Endothelial cell of umbilical vein (primary cell): ENCODE results near the gene KLHL25. TPM values are rescaled to one million over a fixed set of nuclear protein-coding genes. Genes with fewer than 3 reads are reported as not detected.

ENCODE experiments used
- BruUV-seq: library from RNA; stranded (reverse); fragments of 400-500 nt; replicated peaks from 2 replicates; lab custom pipeline; 2021; lab: Mats Ljungman, UMichigan
- CTCF ChIA-PET: fragments of 300-600, 350-600 bp; sonication (Branson Sonifier 250); formaldehyde crosslinking; loops from one replicate; lab custom pipeline; 2021; ENCODE audit warnings: antibody characterized with exemption, inconsistent platforms; lab: Charles Lee
- POLR2A ChIA-PET: fragments of 300-600, 350-600 bp; sonication (Branson Sonifier 250); formaldehyde crosslinking; loops from one replicate; lab custom pipeline; 2021; ENCODE audit warnings: antibody characterized with exemption, inconsistent platforms; lab: Charles Lee
- DNase-seq: peaks from one replicate; pipeline ENCODE4 v3.0.0-alpha.2; 2011; ENCODE audit warnings: low read depth, low spot score
- FAIRE-seq: peaks from 2 replicates; lab custom pipeline; 2011; peaks lifted over from hg19 to GRCh38; lab: Jason Lieb, UNC
- H2AFZ ChIP-seq: 2 replicates; pipeline ENCODE4 v1.6.0; 2012; ENCODE audit warnings: low read depth, low read length, control low read depth, inconsistent platforms
- H3K27ac ChIP-seq: 2 replicates; pipeline ENCODE4 v1.5.1; 2011; ENCODE audit warnings: low read depth, mild to moderate bottlenecking, control low read depth, low read length, moderate library complexity; ENCODE audit not compliant: insufficient read depth
- H3K27me3 ChIP-seq, 2 experiments: 2 replicates each; pipeline versions ENCODE4 v1.6.0 to v1.6.1; 2011; ENCODE audit warnings: low read length in 2 of 2, mixed read lengths in 1 of 2; ENCODE audit not compliant: control insufficient read depth in 2 of 2, insufficient read depth in 2 of 2
- H3K36me3 ChIP-seq, 2 experiments: 2 replicates in 1 of 2; 3 replicates in 1 of 2; pipeline ENCODE4 v1.5.1; 2011; ENCODE audit warnings: low read length in 2 of 2, mild to moderate bottlenecking in 1 of 2, moderate library complexity in 1 of 2; ENCODE audit not compliant: control insufficient read depth in 2 of 2, insufficient read depth in 2 of 2; ENCODE audit errors: extremely low read depth in 1 of 2
- H3K4me1 ChIP-seq: 3 replicates; pipeline ENCODE4 v1.5.1; 2011; ENCODE audit warnings: mild to moderate bottlenecking, low read length; ENCODE audit not compliant: control insufficient read depth, insufficient read depth; ENCODE audit errors: extremely low read depth
- H3K4me2 ChIP-seq: 2 replicates; pipeline ENCODE4 v1.6.1; 2011; ENCODE audit warnings: low read length, control low read depth, mixed read lengths; ENCODE audit not compliant: insufficient read depth
- H3K4me3 ChIP-seq, 3 experiments: fragments of 200-600 bp in 1 of 3; sonication (generic), shearing (Covaris generic) in 1 of 3; replicated peaks in 1 of 3; 2 replicates each; pipeline ENCODE4 v1.5.1; 2011 to 2016; ENCODE audit warnings: control low read depth in 3 of 3, low read length in 3 of 3, mild to moderate bottlenecking in 2 of 3, inconsistent platforms in 1 of 3, low read depth in 1 of 3, moderate library complexity in 1 of 3; ENCODE audit not compliant: insufficient read depth in 1 of 3
- H3K79me2 ChIP-seq: 2 replicates; pipeline ENCODE4 v1.6.0; 2012; ENCODE audit warnings: low read length, inconsistent platforms; ENCODE audit not compliant: control insufficient read depth, insufficient read depth
- H3K9ac ChIP-seq: replicated peaks from 2 replicates; pipeline ENCODE3; 2011; ENCODE audit warnings: low read length, control low read depth; ENCODE audit not compliant: insufficient read depth; ENCODE audit errors: extremely low read depth
- H3K9me1 ChIP-seq: replicated peaks from 3 replicates; pipeline ENCODE4 v1.6.0; 2011; ENCODE audit warnings: mild to moderate bottlenecking, low read length; ENCODE audit not compliant: control insufficient read depth, insufficient read depth; ENCODE audit errors: extremely low read depth
- H3K9me3 ChIP-seq: replicated peaks from 2 replicates; pipeline ENCODE4 v1.5.1; 2012; ENCODE audit warnings: low read length, inconsistent platforms; ENCODE audit not compliant: control insufficient read depth, insufficient read depth
- H4K20me1 ChIP-seq: replicated peaks from 2 replicates; pipeline ENCODE3; 2011; ENCODE audit warnings: mild to moderate bottlenecking, low read length; ENCODE audit not compliant: control insufficient read depth, insufficient read depth; ENCODE audit errors: extremely low read depth
- CTCF ChIP-seq, 2 donors: IDR thresholded peaks; 1 replicate in 1 of 2; 2 replicates in 1 of 2; pipeline ENCODE4 v1.5.1; 2011; ENCODE audit warnings: low read length in 2 of 2, mild to moderate bottlenecking in 2 of 2, moderate library complexity in 2 of 2, control low read depth in 1 of 2, inconsistent platforms in 1 of 2, low read depth in 1 of 2; ENCODE audit not compliant: insufficient read depth in 1 of 2; ENCODE audit errors: extremely low read depth in 1 of 2
- EZH2 ChIP-seq: IDR thresholded peaks from 2 replicates; pipeline ENCODE4 v1.6.1; 2012; ENCODE audit warnings: borderline replicate concordance, low read depth, mild to moderate bottlenecking, moderate library complexity, low read length, inconsistent platforms; ENCODE audit not compliant: severe bottlenecking
- FOS ChIP-seq: IDR thresholded peaks from 2 replicates; pipeline ENCODE4 v1.6.1; 2011; ENCODE audit warnings: mild to moderate bottlenecking, low read length, moderate library complexity, borderline replicate concordance; ENCODE audit not compliant: insufficient read depth
- GATA2 ChIP-seq: IDR thresholded peaks from 2 replicates; pipeline ENCODE4 v1.7.0; 2011; ENCODE audit warnings: low read depth, mild to moderate bottlenecking, moderate library complexity, mixed read lengths, low read length; ENCODE audit not compliant: insufficient read length, insufficient read depth
- JUN ChIP-seq: IDR thresholded peaks from 2 replicates; pipeline ENCODE4 v1.6.1; 2011; ENCODE audit warnings: borderline replicate concordance, low read depth; ENCODE audit not compliant: insufficient read length, insufficient read depth
- MAX ChIP-seq: IDR thresholded peaks from 2 replicates; pipeline ENCODE4 v1.6.1; 2011; ENCODE audit not compliant: insufficient read depth, insufficient read length
- MYC ChIP-seq: IDR thresholded peaks from one replicate; pipeline ENCODE4 v1.6.1; 2011; ENCODE audit warnings: mild to moderate bottlenecking, low read depth, low read length
- POLR2A ChIP-seq: IDR thresholded peaks from 2 replicates; pipeline ENCODE4 v1.6.1; 2012; ENCODE audit warnings: low read depth, mild to moderate bottlenecking, control low read depth, low read length
- POLR2AphosphoS5 ChIP-seq: IDR thresholded peaks from 2 replicates; pipeline ENCODE4 v1.6.1; 2012; ENCODE audit warnings: low read depth, mild to moderate bottlenecking, control low read depth, low read length, moderate library complexity; ENCODE audit not compliant: insufficient read depth
- dilution Hi-C: fragments of 300-500 bp; cut with MboI; formaldehyde crosslinking; loops from one replicate; pipeline ENCODE4 v1.15.0; 2019; ENCODE audit warnings: low sequenced_read_pairs; ENCODE audit not compliant: extremely low pct_ligation_motif_present
- intact Hi-C: fragments of 100-400 bp; cut with micrococcal nuclease; formaldehyde crosslinking; loops from one replicate; pipeline ENCODE4 v1.10.0; 2022
- polyA plus RNA-seq, 4 experiments: library from polyadenylated mRNA; depleted of rRNA in 3 of 4; stranded (reverse) in 3 of 4; unstranded in 1 of 4; fragments of >200 nt; gene quantifications; 2 replicates each; pipeline versions ENCODE4 v1.2.1 to v1.2.3, GENCODE V29; 2011 to 2012; ENCODE audit warnings: missing spikeins in 1 of 4
- total RNA-seq: library from RNA; stranded (reverse); gene quantifications from 2 replicates; pipeline ENCODE4 v1.2.3, GENCODE V29; 2021

Gene KLHL25
- total and polyA plus RNA-seq, 2 donors (not counting 3 experiments of a cell fraction or from before 2014, with no cell fraction given), result 5.4 to 6.4 TPM

GRCh38 chr15:85755942-85756341 lies 38.8 kb downstream of the KLHL25 start:
- H2AFZ ChIP-seq, result no peak overlapping the region

More at GRCh38 chr15:85755942-85756341, 38.8 kb downstream of the KLHL25 start:
- Histone ChIP-seq H3K9me1 (no peaks in the 10 kb centered on the region), H3K79me2 (no peaks in the 10 kb centered on the region), H3K9ac (no peak overlapping the region), H3K4me2 (no peak overlapping the region), H3K36me3 (no peaks in the 10 kb centered on the region), H3K27me3 (no peaks in the 10 kb centered on the region), H4K20me1 (no peaks in the 10 kb centered on the region), H3K9me3 (no peaks in the 10 kb centered on the region), H3K4me3 (no peak overlapping the region), H3K27ac (no peak overlapping the region), H3K4me1 (no peaks in the 10 kb centered on the region)
- intact Hi-C loops, result no loop called here
- no TSS peak for BruUV-seq
- TF ChIP-seq POLR2A, result no peak
- TF ChIP-seq FOS, result no peak
- no peak for TF ChIP-seq JUN
- no peak for TF ChIP-seq EZH2
- no peak for TF ChIP-seq CTCF (IDR thresholded peaks at IDR 0.05; ENCODE audit: extremely low read depth in 1 of 2, insufficient read depth in 1 of 2, low read depth in 1 of 2, low read length in 2 of 2)
- no peak for TF ChIP-seq POLR2AphosphoS5
- no peak for TF ChIP-seq MAX
- TF ChIP-seq MYC, result no peak
- no peak for TF ChIP-seq GATA2
- FAIRE-seq (no peak), DNase-seq (no peak)
- POLR2A ChIA-PET, result no interaction called here
- CTCF ChIA-PET, result no interaction called here
- dilution Hi-C loops, result no loop called here
